ENCODE data around the gene SYTL2.

SYTL2 gene

GRCh38 chr11:85751724-85752123, 59.2 kb downstream of the SYTL2 start:
- ChIA-PET POLR2A (no interaction called here), CTCF (interaction anchor here (1.0 kb wide), 1 partner anchor 10 kb away, joined by 3 read pairs; no protein-coding TSS in a partner anchor)
- TF ChIP-seq, protein P1, sequence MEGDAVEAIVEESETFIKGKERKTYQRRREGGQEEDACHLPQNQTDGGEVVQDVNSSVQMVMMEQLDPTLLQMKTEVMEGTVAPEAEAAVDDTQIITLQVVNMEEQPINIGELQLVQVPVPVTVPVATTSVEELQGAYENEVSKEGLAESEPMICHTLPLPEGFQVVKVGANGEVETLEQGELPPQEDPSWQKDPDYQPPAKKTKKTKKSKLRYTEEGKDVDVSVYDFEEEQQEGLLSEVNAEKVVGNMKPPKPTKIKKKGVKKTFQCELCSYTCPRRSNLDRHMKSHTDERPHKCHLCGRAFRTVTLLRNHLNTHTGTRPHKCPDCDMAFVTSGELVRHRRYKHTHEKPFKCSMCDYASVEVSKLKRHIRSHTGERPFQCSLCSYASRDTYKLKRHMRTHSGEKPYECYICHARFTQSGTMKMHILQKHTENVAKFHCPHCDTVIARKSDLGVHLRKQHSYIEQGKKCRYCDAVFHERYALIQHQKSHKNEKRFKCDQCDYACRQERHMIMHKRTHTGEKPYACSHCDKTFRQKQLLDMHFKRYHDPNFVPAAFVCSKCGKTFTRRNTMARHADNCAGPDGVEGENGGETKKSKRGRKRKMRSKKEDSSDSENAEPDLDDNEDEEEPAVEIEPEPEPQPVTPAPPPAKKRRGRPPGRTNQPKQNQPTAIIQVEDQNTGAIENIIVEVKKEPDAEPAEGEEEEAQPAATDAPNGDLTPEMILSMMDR (IDR thresholded peaks at IDR 0.05; ENCODE audit: control extremely low read depth, extremely low read depth, low read depth, missing control alignments), result no peak
- no peak for DNase-seq (ENCODE audit: extremely low spot score)

GRCh38 chr11:85750646-85751045, 60.3 kb downstream of the SYTL2 start:
- ChIA-PET POLR2A (no interaction called here), CTCF (no interaction called here)
- DNase-seq (ENCODE audit: extremely low spot score), result no peak
- TF ChIP-seq, protein P1 (IDR thresholded peaks at IDR 0.05; ENCODE audit: control extremely low read depth, extremely low read depth, low read depth, missing control alignments), result no peak

DNA sequence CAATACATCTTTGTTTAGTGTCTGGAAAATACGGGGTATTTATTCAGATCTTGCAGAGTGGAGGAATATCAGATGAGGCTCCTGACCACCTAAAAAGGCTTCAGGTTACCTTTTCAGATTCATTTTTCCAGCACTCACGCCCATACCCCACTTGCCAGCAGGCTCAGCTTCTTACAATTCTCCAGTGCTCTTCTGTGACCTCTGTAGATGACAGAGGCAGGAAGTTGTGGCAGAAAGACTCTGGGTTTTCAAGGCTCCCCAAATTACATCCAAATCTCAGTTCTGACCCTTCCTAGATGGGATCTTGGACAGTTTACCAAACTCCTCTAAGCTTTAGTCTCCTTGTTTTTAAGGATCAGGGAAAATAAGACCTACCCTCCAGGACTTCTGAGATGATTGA, 61.1 kb downstream of the SYTL2 start:
- ChIA-PET CTCF (interaction anchor here (1.1 kb wide), 1 partner anchor 46 kb away, joined by 3 read pairs; no protein-coding TSS in a partner anchor), POLR2A (no interaction called here)
- no peak for DNase-seq (ENCODE audit: extremely low spot score)
- TF ChIP-seq, protein P1 (IDR thresholded peaks at IDR 0.05; ENCODE audit: control extremely low read depth, extremely low read depth, low read depth, missing control alignments), result no peak

DNA sequence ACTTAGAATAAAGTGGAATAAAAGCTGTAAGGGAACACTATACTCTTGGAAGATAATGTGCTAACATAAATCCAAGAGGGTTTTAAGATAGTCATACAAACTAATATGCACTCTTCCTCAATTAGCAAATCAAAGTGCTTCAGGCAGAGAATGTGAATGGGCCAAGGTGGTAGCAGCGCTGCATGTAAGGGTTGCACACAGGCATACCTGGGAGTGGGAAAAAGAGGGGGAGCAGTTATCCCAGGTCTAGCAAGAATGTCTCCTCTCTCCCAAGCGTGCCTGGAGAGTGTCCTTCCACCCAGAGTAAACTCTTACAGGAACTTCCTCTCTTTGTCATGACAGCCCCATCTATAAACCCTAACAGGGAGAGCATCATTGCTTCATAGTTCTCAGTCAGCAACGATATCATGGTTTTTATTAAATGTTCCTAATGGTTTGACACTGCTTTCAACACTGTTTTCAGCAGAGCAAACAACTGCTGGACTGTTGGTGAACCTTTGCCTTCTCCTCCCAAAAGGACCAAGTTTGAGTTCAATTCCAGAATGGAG, 61.6 kb downstream of the SYTL2 start:
- no peak for DNase-seq (ENCODE audit: extremely low spot score)
- CTCF ChIA-PET, result interaction anchor here (1.1 to 1.4 kb wide), 2 partner anchors 12 to 47 kb away, joined by 3 read pairs; no protein-coding TSS in a partner anchor
- TF ChIP-seq, protein P1 (IDR thresholded peaks at IDR 0.05; ENCODE audit: control extremely low read depth, extremely low read depth, low read depth, missing control alignments), result no peak
- POLR2A ChIA-PET, result no interaction called here

- CTCF ChIA-PET, result interaction anchor here (1.4 kb wide), 2 partner anchors 11 to 13 kb away, joined by 3 read pairs; no protein-coding TSS in a partner anchor
- POLR2A ChIA-PET, result no interaction called here
- TF ChIP-seq, protein P1 (IDR thresholded peaks at IDR 0.05; ENCODE audit: control extremely low read depth, extremely low read depth, low read depth, missing control alignments), result no peak
- DNase-seq (ENCODE audit: extremely low spot score), result no peak
Measured at GRCh38 chr11:85748455-85748891, 62.5 kb downstream of the SYTL2 start.

DNA sequence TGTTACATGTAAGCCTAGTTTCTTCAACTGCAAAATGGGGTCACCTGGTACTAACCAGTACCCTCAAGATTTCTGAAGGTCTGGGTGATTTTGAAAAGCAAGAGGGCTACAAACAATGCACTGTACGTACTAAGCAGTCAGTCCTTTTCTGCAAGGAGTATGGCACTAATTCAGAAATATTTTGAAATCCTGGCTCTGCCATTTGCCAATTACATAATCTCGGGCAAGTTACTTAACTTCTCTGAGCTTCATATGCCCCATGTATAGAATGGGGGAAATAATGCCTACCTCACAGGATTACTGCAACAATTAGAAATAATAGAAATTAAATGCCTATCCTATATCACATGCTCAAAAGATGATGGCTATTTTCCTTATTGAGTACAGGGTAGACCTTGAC, 64.3 kb downstream of the SYTL2 start:
- DNase-seq (ENCODE audit: extremely low spot score), result no peak
- ChIA-PET CTCF (interaction anchor here (1.5 kb wide), 1 partner anchor 29 kb away, joined by 3 read pairs; no protein-coding TSS in a partner anchor), POLR2A (no interaction called here)
- TF ChIP-seq, protein P1 (IDR thresholded peaks at IDR 0.05; ENCODE audit: control extremely low read depth, extremely low read depth, low read depth, missing control alignments), result no peak

Measured in GM10248 (cell line).